Activated CD4-positive, alpha-beta T cell treated with anti-CD3 and anti-CD28 coated beads, Interleukin-2, amount 50 U/mL, for 24 hours (primary cell): Measurements from ENCODE around the gene LRP2.
A peak's percentile ranks its signal among the peaks of the same experiment; 100 is the strongest.
"Not testable (repeated sequence)": the region's sequence is repeated elsewhere in the genome, so short reads cannot be mapped to it uniquely, and the experiment has no call there.

Experiments
- DNase-seq, 2 donors: peaks; one replicate each; pipeline ENCODE4 v3.0.0-alpha.2; 2020; ENCODE audit warnings: low read depth in 1 of 2, low spot score in 1 of 2

Gene LRP2

DNA sequence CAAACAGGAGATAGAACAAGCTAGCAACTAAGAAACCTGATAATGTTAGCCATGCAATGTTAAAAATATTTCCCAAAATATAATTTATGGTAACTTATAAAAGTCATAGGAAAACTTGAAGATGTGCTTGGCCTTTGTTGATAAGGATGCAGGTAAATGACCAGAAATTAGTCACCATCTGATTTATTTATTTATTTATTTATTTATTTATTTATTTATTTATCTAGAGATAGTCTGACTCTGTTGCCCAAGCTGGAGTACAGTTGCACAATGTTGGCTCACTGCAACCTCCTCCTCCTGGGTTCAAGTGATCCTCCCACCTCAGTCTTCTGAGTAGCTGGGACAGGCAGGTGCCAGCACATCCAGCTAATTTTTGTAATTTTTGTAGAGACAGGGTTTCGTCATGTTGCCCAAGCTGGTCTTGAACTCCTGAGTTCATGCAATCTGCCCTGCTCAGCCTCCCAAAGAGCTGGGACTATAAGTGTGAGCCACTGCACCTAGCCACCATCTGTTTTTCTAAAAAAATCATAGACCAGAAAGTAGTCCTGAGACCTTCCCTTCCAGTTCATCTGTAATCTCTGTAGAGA is 183.4 kb downstream of the LRP2 start:
- DNase-seq: no peak

DNA sequence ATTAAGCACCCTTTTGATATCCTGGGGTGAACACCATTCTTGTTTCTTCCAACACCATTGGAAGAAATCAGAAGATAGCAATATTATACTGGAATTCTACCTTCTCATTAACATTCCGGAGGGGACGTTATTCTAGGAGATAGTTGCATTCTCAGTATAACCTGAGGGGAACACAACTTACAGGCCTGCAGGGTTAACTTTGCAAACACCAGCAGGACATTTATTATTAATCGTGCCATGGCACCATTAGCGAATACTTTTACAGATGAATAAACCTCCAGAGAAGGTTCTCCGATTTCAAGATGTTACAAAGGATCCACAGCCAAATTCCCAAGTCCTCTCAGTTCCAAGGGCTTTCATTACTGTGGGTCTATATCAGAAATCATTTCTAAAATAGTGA is 184.0 kb downstream of the LRP2 start:
- no peak for DNase-seq

DNA sequence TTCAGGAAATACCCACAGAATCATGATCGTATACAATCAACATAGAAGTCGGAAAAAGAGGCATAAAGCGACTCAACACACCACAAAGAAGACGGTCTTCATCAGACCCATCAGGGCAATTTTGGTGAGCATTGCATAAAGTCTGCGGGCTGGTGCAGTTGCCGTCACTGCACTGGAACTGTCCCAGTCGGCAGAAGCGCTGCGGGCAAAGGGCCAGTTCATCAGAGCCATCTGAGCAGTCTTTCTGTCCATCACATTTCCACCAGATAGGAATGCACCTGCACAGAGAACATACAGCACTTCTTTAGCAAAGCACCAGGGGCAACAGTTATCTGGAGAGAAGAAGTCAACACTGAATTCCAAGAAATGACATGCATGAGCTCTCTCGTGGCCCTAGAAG is 187.2 kb downstream of the LRP2 start:
- no peak for DNase-seq

DNA sequence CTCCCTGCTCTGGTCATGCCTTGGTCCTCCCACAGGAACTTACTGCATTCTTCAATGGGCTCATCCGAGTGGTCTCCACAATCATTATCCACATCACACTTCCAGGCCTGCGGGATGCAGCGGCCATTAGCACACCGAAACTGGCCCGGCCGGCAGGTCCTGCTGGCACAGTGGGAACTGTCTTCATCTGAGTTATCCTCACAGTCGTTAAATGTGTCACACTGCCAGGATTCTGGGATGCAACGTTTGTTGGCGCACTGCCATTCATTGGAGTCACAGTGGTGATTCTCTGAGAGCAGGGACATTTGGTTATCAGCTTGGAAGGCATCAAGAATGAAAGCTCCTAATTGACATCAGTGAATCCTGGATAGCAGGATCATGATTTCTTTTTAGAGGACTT is 188.5 kb downstream of the LRP2 start:
- DNase-seq: no peak

DNA sequence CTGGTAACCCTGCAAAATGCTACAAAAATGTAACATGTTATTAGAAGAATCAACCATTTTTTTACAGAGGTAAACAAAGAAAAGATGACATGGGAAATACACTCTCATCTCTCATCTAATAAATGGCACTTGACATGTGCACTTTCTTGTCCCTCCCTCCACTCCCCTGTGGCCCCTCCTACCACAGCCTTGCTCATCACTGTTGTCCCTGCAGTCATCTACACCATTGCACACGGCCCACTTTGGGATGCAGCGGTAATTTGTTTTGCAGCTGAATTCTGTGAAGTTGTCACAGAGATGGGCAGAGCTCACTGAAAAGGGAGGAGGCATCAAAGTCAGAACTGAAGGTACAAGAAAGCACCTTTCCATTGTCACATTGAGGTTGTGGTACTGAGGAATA is 189.4 kb downstream of the LRP2 start:
- DNase-seq: no peak

DNA sequence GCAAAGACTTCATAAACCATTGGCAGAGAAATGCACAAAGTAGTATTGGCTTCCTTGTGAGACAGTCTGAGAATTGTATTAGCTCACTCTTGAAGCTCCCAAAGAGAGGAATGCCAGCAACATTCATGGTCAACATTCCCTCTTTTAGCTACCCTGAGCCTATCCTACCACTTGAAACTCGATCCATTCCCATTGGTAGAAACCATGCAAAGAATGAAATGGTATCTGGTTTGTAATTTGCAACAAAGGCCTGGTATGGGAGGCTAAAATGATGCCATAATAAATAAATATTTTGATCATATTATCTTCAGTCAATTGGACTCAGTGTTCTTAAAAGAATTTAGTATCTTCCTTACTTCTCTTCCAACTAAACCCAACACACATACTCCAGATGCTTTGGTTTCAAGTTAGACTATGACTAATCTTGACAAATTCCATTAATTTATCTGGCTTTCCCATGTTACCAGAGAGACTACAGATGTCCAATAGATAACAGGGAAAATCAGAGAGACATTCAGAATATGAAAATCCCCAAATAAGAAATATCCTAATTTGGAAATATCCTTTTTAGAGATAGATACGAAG is 190.1 kb downstream of the LRP2 start:
- no peak for DNase-seq

DNA sequence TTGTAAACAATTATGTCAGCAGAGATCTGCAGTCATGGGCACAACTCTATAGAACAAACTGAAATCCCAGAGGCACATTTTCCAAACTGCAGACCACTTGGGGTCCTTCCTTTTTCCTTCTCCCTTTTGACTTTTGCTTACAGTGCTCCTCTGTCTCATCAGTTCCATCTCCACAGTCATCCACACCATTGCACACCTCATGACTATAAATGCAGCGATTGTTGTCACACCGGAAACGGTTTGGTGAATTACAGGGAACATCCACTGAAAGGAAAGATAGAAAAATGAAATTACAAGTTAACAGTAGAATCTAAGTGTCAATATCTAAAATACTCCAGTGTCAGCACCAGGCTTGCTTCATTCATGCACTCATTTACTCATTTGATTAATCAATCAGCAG is 196.5 kb downstream of the LRP2 start:
- DNase-seq: no peak

DNA sequence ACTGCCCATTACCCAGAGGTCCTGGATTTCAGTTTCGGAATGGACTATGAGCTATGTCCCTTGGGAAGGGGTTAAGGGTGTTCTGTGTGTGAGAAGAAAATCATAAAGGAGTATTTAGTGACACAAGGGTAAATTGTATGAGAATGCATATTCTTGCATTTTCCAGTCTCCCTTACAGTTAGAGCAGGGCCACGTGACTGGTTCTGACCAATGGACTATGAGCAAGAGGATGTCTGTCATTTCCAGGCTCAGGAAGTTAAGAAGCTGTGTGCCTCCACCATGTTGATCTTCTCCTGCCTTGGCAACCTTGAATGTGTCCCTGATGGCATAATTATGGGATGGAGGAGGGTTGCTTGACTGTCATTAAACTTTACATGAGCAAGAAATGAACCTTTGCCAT is 198.0 kb downstream of the LRP2 start:
- DNase-seq: no peak

DNA sequence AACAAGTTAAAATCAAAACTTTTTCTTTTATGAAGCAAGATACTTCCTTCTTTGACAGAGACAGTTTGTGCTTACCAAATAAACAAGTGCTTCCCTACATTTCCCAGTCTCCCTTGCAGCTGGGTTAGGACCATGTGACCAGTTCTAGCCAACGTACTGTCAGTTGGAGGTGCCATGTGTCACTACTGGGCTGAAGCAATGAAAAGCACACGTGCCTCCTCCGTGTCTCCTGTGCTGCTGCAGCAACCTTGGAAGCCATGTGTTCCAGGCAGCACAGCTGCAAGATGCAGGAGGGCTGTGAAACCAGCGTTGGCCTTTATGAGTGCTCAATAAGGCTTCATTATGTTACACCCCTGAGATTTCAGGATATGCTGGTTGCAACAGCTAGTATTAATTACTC is 199.7 kb downstream of the LRP2 start:
- no peak for DNase-seq

DNA sequence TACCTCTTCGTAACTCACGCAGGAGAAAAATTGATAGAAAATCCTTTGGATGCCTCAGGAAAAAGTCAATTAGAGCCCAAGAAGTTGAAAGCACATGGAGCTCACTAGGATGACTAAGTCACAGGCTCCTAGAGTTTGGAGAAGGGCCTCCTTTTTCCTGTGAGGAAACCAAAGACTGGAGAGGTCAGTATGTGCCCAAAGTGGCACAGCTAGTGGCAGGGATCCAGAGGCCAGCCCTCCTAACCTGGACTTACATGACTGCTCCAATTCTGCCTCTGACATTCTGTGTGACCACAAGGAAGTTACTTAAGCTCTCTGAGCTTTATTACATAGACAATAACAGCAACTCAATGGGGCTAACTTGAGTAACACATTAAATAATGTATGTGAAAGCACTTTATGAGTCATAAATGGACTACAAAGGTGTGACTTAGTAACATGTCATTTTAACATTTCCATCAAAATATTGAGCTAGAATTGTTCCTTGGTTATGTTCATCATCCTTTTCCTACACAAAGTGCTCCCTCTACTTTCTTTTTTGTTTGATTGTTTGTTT is 201.3 kb downstream of the LRP2 start:
- no peak for DNase-seq

DNA sequence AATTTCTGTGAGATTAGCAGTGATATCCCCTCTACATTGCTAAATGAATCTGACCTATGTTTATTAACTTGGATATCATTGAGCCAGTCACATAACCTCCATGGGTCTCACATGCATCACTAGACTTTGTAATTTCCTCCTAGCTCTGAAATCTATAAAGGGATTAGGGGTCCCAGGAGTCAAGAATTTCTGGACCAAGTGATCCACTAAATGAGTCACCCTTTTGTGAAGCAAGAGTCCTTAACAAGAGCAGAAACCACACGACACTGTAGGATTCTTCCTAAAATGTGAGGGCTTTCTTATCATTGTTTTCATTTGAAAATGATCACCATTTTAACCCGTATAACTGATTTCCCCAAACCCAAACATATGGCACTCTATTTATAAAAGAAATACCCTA is 202.6 kb downstream of the LRP2 start:
- DNase-seq: no peak

DNA sequence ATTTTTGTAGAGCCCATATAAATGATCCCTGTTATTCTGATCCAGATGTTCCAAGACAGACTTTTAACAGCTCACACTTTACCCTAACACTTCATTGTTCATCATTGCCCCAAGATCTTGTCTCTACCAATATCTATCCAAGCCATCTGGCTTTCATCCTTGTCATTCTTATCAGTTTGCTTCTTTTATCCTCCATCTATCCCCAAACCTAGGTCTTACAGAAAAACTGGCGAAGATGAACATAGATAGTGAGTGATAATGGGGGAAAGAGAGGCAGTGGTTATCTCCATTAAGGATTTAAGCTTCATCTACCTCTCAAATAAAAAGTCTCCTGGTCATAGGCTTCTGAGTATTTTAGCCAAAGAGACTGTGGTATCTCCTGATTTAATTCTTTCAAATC is 203.5 kb downstream of the LRP2 start:
- DNase-seq: no peak

DNA sequence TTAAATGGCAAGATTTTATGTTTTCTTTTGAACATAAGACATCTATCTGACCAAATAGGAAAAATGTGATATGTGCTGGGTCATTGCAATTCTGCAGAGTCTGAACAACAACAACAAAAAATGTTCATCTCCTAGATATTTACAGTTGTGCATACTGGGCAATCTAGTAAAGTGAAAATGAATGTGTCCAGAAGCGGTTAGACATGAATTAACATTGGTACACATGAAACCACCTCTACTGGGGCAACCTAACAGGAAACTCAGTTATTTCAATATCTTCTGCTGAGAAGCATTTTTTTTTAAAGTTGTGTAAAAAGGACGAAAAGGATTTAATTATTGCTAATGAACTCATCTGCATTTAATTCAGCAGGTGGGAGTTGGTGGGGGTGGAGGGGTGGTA is 216.1 kb downstream of the LRP2 start:
- no peak for DNase-seq

DNA sequence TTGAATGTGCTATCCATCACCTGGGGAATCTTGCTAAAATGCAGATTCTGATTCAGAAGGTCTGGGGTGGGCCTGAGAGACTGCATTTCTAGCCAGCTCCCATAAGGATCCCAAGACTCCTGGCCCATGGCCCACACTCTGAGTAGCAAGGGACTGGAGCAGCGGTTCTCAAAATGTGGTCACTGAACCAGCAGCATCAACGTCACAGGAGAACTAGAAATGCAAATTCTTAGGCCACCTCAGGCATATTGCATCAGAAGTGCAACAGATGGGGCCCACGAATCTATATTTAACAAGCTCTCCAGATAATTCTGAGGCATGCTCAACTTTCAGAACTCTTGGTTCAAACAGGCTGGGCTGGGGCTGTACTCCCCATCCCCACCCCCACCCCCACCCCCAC is 218.3 kb downstream of the LRP2 start:
- DNase-seq: no peak

DNA sequence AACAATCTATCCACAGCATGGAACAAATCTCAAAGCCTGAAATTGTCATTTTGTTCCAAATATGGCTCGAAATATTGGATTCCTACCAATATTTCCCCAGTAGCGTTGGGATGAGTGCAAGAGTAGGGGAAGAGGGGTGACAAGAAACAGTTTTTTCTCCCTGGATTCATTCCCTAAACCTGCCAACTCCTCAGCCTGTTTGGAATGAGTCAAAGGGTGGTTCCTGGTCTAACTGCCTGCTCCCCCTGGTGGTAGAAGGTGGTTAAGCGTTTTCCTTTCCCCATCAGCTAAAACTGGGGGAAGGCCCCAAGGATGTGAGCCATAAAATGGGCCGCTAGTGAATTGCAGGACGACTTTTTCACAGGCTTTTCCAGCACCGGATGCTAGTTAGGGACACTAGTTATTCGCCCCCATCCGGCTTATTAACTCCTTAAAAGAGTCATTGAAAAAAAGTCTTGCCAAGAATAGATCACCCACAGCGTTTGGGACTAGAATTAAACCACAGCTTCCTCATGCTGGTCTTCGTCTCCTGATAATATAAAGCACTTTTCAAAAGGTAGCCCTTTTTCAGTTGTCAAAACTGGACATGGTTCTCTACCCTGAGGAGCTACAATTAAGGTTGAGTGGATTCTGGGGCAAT is 220.5 kb downstream of the LRP2 start:
- peak; percentile 24 to 55 for DNase-seq

DNA sequence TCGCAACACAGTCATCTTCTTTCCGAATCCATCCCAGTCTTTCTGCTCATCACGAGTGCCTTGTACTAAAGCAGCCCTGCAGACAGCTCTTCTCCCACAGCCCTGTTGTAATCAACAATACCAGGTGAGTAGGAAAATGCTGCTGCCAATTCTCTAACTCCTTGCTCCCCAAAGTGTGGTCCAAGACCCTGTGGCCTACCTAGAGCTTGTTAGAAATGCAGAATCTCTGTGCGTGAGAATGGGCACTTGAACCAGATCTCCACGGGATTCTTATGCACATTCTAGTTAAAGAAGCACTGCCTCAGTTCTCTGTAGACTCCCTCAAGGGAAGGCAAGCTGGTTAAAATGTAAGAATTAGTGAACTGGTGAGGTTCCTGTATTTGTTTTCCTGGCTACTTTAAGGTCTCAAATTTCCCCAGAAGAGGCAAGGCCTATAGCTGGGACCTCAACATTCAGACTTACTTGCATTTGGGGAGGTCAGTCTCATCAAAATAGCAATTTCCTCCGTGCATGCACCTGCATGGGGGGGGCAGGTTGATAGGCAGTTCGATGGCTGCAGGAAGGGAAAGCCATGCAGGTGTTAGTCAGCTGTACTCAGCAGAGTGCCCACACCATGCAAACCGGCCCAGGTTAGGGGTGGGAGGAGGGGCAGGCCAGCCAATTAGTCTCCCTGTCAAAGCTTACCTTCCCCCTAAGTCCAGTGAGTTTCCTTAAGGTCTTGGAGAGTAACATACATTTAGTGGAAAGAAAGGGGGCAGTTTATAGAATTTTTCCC is 222.2 kb downstream of the LRP2 start:
- DNase-seq: no peak

DNA sequence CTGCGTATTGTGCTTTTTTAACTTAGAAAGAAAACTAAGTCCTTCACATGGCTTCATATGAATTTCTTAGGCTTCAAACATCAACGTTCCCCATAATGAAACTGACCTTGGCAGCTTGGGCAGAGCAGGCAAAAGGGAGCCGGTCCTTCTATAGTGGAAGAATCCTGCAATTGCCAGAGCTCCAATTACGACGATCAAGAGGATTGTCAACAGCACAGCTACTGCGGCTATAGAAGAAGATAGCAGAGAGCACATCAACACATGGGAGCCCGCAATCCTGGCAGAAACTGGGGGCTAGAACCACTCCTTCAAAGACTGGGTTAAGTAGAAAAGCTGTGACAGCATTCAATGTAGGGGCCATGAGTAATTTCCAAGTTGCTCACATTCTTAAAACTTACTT is 223.2 kb downstream of the LRP2 start:
- DNase-seq: no peak

DNA sequence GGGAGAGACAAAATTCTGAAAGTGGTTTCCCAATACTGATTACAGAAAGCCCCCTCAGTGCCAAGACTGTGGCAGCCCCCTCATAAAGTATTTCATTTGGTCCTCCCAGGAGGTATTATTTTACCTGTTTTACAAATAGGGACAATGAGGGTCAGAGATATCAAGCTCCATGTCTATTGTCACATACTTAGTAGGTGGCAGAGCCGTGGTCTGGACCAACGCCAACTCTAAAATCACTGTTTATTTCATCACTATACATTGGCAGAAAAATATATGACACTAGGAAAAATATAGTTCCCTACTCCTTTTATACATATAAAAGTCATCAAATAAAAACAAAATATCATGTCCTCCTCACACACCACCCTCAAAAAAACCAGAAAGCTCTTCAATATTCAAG is 224.4 kb downstream of the LRP2 start:
- DNase-seq: no peak

DNA sequence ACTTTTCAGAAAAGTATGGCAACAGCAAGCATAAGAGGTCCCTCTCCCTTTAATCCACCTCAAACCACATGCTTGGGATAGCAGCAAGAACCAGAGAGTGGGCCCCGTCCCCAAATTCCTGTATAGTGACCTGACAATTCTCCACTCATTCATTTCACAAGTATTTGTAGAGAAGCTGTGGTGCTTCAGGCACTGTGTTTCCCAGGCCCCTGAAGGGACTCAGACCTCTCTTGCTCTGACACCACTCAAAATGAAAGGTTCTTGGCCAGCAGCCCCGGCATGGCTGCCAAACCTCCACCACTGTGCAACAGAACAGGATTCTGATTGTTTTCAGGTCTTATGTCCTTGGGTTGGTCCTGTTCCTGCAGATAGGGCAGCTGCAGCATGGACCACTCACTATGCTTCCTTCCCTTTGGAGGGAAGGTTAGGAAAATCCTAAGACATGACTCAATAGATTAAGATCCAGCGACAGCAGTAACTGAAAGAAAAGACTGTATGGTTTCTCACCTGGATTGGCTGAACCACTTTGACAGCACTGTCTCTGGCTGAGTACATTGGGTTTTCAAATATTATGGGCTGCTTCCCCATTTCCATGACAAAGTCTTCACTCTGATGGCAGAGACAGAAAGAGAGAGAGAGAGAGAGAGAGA is 225.3 kb downstream of the LRP2 start:
- DNase-seq: no peak

DNA sequence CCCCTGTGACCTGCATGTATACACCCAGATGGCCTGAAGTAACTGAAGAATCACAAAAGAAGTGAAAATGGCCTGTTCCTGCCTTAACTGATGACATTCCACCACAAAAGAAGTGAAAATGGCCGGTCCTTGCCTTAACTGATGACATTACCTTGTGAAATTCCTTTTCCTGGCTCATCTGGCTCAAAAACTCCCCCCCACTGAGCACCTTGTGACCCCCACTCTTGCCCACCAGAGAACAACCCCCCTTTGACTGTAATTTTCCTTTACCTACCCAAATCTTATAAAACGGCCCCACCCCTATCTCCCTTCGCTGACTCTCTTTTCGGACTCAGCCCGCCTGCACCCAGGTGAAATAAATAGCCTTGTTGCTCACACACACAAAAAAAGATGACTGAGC is 225.9 kb downstream of the LRP2 start:
- not testable (repeated sequence) for DNase-seq

DNA sequence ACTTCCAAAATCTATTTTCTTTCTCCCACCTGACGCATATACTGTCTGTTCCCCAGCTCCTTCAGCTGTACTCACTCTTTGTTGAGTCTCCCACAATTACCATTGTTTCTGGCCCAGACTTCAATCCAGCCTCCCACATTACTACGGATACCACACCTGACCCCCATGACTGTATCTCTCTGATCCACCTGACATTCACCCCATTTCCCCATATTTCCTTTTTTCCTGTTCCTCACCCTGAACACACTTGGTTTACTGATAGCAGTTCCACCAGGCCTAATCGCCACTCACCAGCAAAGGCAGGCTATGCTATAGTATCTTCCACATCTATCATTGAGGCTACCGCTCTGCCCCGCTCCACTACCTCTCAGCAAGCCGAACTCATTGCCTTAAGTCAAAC is 228.1 kb downstream of the LRP2 start:
- not testable (repeated sequence) for DNase-seq
